Gastroesophageal sphincter (tissue), 3 donors: ENCODE results near the gene CD163.

Source experiments
- EP300 ChIP-seq: sonication (generic); formaldehyde crosslinking; IDR thresholded peaks from one replicate; pipeline ENCODE4 v1.6.1; 2017; ENCODE audit warnings: antibody characterized with exemption, mild to moderate bottlenecking
- POLR2A ChIP-seq, 2 donors: fragments of 450-650 bp; IDR thresholded peaks; one replicate each; pipeline ENCODE4 v1.6.1; 2017; ENCODE audit warnings: antibody characterized with exemption in 2 of 2, mild to moderate bottlenecking in 2 of 2, moderate library complexity in 1 of 2
- TF ChIP-seq, protein P1 (sequence below), 4 experiments: fragments of 200-600 bp in 2 of 4; fragments of 450-650 bp in 2 of 4; sonication (generic) in 1 of 4; IDR thresholded peaks; one replicate each; pipeline ENCODE4 v1.5.1; 2017 to 2019; ENCODE audit warnings: antibody characterized with exemption in 4 of 4, mild to moderate bottlenecking in 2 of 4, moderate library complexity in 2 of 4

DNA sequence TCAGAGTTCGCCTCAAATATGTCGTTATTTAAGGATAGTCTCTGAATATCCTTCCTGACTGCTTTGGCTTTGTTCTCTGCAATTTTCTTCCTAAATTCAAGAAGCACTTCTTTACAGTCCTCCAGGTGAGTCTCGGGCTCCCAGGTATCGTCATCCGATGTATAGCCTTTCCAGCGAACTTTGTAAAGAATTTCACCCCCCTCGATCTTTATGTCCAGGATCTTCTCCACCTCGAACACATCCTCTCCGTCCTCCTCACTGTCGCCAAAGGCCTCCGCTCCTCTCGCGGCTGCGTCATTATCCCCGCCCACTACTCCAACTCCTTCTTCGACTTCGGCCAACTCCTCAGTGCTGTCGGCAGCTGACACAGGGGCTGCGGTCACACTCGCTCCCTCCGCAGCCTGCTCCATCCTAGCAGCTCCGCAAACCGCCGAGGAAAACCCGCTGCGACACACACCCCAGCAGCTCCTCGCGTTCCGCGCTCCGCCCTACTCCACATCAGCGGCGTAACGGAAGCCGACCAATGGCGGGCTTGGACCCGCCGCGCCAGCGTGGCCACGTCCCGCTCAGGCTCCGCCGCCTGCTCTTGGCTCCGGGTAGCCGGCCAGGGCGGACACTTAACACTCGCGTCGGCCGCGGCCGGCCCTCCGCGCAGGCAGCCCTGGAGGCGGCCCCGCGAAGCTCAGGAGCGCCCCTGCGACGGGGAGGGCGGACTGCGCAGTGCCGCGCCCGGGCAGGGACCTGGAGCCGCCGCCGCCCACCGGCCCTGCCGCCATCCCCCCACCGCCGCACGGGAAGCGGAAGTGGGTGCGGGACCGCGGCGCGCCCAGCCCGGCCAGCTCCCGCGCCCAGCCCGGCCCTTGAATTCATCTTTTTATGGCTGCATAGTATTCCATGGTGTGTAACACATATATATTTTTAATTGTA lies 63.7 kb downstream of the CD163 start:
- TF ChIP-seq POLR2A (IDR thresholded peaks at IDR 0.05), result no peak
- TF ChIP-seq, protein P1, sequence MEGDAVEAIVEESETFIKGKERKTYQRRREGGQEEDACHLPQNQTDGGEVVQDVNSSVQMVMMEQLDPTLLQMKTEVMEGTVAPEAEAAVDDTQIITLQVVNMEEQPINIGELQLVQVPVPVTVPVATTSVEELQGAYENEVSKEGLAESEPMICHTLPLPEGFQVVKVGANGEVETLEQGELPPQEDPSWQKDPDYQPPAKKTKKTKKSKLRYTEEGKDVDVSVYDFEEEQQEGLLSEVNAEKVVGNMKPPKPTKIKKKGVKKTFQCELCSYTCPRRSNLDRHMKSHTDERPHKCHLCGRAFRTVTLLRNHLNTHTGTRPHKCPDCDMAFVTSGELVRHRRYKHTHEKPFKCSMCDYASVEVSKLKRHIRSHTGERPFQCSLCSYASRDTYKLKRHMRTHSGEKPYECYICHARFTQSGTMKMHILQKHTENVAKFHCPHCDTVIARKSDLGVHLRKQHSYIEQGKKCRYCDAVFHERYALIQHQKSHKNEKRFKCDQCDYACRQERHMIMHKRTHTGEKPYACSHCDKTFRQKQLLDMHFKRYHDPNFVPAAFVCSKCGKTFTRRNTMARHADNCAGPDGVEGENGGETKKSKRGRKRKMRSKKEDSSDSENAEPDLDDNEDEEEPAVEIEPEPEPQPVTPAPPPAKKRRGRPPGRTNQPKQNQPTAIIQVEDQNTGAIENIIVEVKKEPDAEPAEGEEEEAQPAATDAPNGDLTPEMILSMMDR (IDR thresholded peaks at IDR 0.05), result no peak
- TF ChIP-seq EP300, result no peak
